ENCODE results near the gene PPP4C.

PPP4C gene

GRCh38 chr16:30060346-30060745 is 15.4 kb upstream of the PPP4C start:
- DNase-seq, result no peak

GRCh38 chr16:30060836-30061554 is 14.8 kb upstream of the PPP4C start:
- DNase-seq, result no peak

- DNase-seq, result no peak
Measured at GRCh38 chr16:30063278-30063892, 12.4 kb upstream of the PPP4C start.

- DNase-seq, result peak; percentile 74 to 87
Measured at GRCh38 chr16:30063893-30064728, 11.7 kb upstream of the PPP4C start.

GRCh38 chr16:30064729-30065101 is 11.1 kb upstream of the PPP4C start:
- no peak for DNase-seq

GRCh38 chr16:30065102-30065942 is 10.5 kb upstream of the PPP4C start, which contains the start of gene ALDOA:
Gene ALDOA, plus strand, starts transcription at chr16:30065760. Its CDS starts 1,138 bp downstream, at chr16:30066898.
- peak; percentile 95 to 98 for DNase-seq

- DNase-seq, result no peak
Measured at GRCh38 chr16:30065943-30066760, 9.6 kb upstream of the PPP4C start.

- DNase-seq, result no peak
Measured at GRCh38 chr16:30066761-30067583, 8.8 kb upstream of the PPP4C start.

- DNase-seq, result no peak
Measured at GRCh38 chr16:30067584-30067916, 8.2 kb upstream of the PPP4C start.

- DNase-seq, result no peak
Measured at GRCh38 chr16:30068333-30068732, 7.5 kb upstream of the PPP4C start.

- no peak for DNase-seq
Measured at GRCh38 chr16:30068750-30069610, 6.8 kb upstream of the PPP4C start.

GRCh38 chr16:30069611-30070462 is 6.0 kb upstream of the PPP4C start:
- DNase-seq, result no peak

GRCh38 chr16:30070490-30070889 is 5.3 kb upstream of the PPP4C start:
- DNase-seq, result no peak

- no peak for DNase-seq
Measured at GRCh38 chr16:30076276-30076791, 540 bp downstream of the PPP4C start.

- no peak for DNase-seq
Measured at GRCh38 chr16:30077656-30078055, 1.9 kb downstream of the PPP4C start.

GRCh38 chr16:30078744-30079143 is 3.0 kb downstream of the PPP4C start:
- no peak for DNase-seq

- DNase-seq, result no peak
Measured at GRCh38 chr16:30079480-30079879, 3.7 kb downstream of the PPP4C start.

GRCh38 chr16:30082545-30083090 is 6.8 kb downstream of the PPP4C start:
- DNase-seq, result no peak
